ENCODE data around the gene NSMCE1. TPM values are rescaled to one million over a fixed set of nuclear protein-coding genes. Genes with fewer than 3 reads are reported as not detected.

The NSMCE1 gene
- total and polyA plus RNA-seq, 2 of the 4 experiments (the other 2 are of a cell fraction) = 47.5 to 120 TPM

- H3K9me3 ChIP-seq (ENCODE audit: control insufficient read depth, insufficient read depth, low read length) = no peaks in the 10 kb centered on the region
- in situ Hi-C loops (cut with MboI; ENCODE audit: low sequenced_read_pairs) = no loop called here
- H2BK5ac ChIP-seq (ENCODE audit: low read depth, low read length, poor library complexity, severe bottlenecking) = no peak overlapping the region
- no peak overlapping the region for H2BK120ac ChIP-seq (ENCODE audit: low read depth, low read length)
- dilution Hi-C loops (cut with HindIII; ENCODE audit: low sequenced_read_pairs, unreplicated experiment) = no loop called here
- H2AK9ac ChIP-seq (replicated peaks; ENCODE audit: low read depth, low read length, poor library complexity) = peak overlapping the region; percentile 37
- H3K18ac ChIP-seq (ENCODE audit: low read depth, low read length) = no peak overlapping the region
- no peak overlapping the region for H2AK5ac ChIP-seq (ENCODE audit: low read depth, low read length)
- no peak overlapping the region for H3K14ac ChIP-seq (replicated peaks; ENCODE audit: low read depth, low read length)
- peaks cover 47% of the 10 kb centered on the region for H3K36me3 ChIP-seq (ENCODE audit: control insufficient read depth, insufficient read depth, low read length)
- H3K56ac ChIP-seq (ENCODE audit: extremely low read depth, insufficient read depth, low read length) = no peak overlapping the region
- no peak overlapping the region for H4K91ac ChIP-seq (ENCODE audit: insufficient read depth, low read depth, low read length)
- no peak overlapping the region for H3K27ac ChIP-seq (ENCODE audit: insufficient read depth, low read length)
- intact Hi-C loops (cut with micrococcal nuclease) = no loop called here
- peaks cover 1% of the 10 kb centered on the region for H3K4me1 ChIP-seq (ENCODE audit: control insufficient read depth, insufficient read depth, low read length)
- POLR2A ChIA-PET (ENCODE audit: unreplicated experiment) = no interaction called here
- no TSS peak for BruUV-seq (replicated peaks)
- H2AFZ ChIP-seq (replicated peaks; ENCODE audit: low read length, poor library complexity) = no peak overlapping the region
- TF ChIP-seq CHD1 (IDR thresholded peaks at IDR 0.05; ENCODE audit: low read depth, low read length) = no peak
- no peak for TF ChIP-seq BHLHE40 (IDR thresholded peaks at IDR 0.05; ENCODE audit: low read depth, low read length)
- no peak for TF ChIP-seq MXI1 (IDR thresholded peaks at IDR 0.05; ENCODE audit: borderline replicate concordance, low read depth, low read length)
- no peak for TF ChIP-seq CEBPB (IDR thresholded peaks at IDR 0.05; ENCODE audit: low read depth, low read length)
- TF ChIP-seq SMC3 (IDR thresholded peaks at IDR 0.05; ENCODE audit: low read depth, low read length) = no peak
- TF ChIP-seq RCOR1 (IDR thresholded peaks at IDR 0.05; ENCODE audit: insufficient replicate concordance, low read length) = no peak
- TF ChIP-seq CTCF (conservative IDR thresholded peaks at IDR 0.05; ENCODE audit: low read depth, low read length) = no peak
- no peak for TF ChIP-seq RAD21 (IDR thresholded peaks at IDR 0.05; ENCODE audit: low read length)
- TF ChIP-seq POLR2A (IDR thresholded peaks at IDR 0.05; ENCODE audit: low read depth, low read length) = no peak
- no peak for TF ChIP-seq NFE2L2 (IDR thresholded peaks at IDR 0.05; ENCODE audit: low read depth, low read length)
- TF ChIP-seq USF2 (IDR thresholded peaks at IDR 0.05; ENCODE audit: low read depth, low read length) = no peak
- no peak for TF ChIP-seq MAZ (IDR thresholded peaks at IDR 0.05; ENCODE audit: borderline replicate concordance, low read depth, low read length)
- no peak for TF ChIP-seq RFX5 (IDR thresholded peaks at IDR 0.05; ENCODE audit: low read depth, low read length)
- no peak for TF ChIP-seq MAFK (IDR thresholded peaks at IDR 0.05; ENCODE audit: low read depth, low read length)
- no peak for TF ChIP-seq ELK1 (IDR thresholded peaks at IDR 0.05; ENCODE audit: borderline replicate concordance, low read depth, low read length)
- no peak overlapping the region for H3K23ac ChIP-seq (ENCODE audit: low read depth, low read length)
- no peak overlapping the region for H2BK20ac ChIP-seq (ENCODE audit: low read depth, low read length)
- H3K4me3 ChIP-seq (ENCODE audit: insufficient read depth, low read depth, low read length) = no peak overlapping the region
- no peak overlapping the region for H3K4ac ChIP-seq (ENCODE audit: low read depth, low read length)
- DNase-seq (no peak), ATAC-seq (ENCODE audit: low read depth) (no peak; the same call in 1 of the 2 replicates)
- no peak overlapping the region for H4K8ac ChIP-seq (ENCODE audit: low read depth in 2 of 2, low read length in 2 of 2)
- H3K9ac ChIP-seq (ENCODE audit: low read depth, low read length) = no peak overlapping the region
- 91% methylated on average over 16 of the region's 21 CpGs; no CpG with 5 or more reads in 1 of the 2 experiments for WGBS, 2 experiments (ENCODE audit: extremely low coverage in 2 of 2, insufficient read length in 1 of 2)
- H3K9me1 ChIP-seq (ENCODE audit: insufficient read depth, low read length) = peaks cover 5% of the 10 kb centered on the region
- H4K5ac ChIP-seq (ENCODE audit: low read depth, low read length) = no peak overlapping the region
- H4K20me1 ChIP-seq (ENCODE audit: insufficient read depth, low read length) = no peaks in the 10 kb centered on the region
- no peak overlapping the region for H3K4me2 ChIP-seq (ENCODE audit: low read depth, low read length)
- H3K27me3 ChIP-seq (ENCODE audit: control insufficient read depth, insufficient read depth, low read length) = no peaks in the 10 kb centered on the region
- H3K79me1 ChIP-seq (ENCODE audit: low read depth in 1 of 2, low read length in 2 of 2) = peaks cover 0 to 14% of the 10 kb centered on the region in 2 experiments; a peak in 2 of 4 replicates
- CTCF ChIA-PET = no interaction called here
- H2BK15ac ChIP-seq (ENCODE audit: low read depth, low read length) = no peak overlapping the region
Measured at GRCh38 chr16:27228621-27229501, 39.7 kb downstream of the NSMCE1 start.
